K562 (cell line): ENCODE measurements around the gene CLASP1. TPM values are rescaled to one million over a fixed set of nuclear protein-coding genes. Genes with fewer than 3 reads are reported as not detected.
A peak's percentile ranks its signal among the peaks of the same experiment; 100 is the strongest.

ENCODE experiments used
- CBFA2T2 ChIP-seq: fragments of 450-650 bp; conservative IDR thresholded peaks from 2 replicates; pipeline ENCODE4 v1.6.1; 2017; ENCODE audit warnings: mild to moderate bottlenecking
- CEBPB ChIP-seq: fragments of 450-650 bp; IDR thresholded peaks from 2 replicates; pipeline ENCODE4 v1.6.1; 2016; ENCODE audit warnings: missing genetic modification characterization, missing compliant biosample characterization
- HNRNPLL ChIP-seq: fragments of 200-400 bp; formaldehyde crosslinking; IDR thresholded peaks from 2 replicates; pipeline ENCODE4 v1.6.1; 2017; ENCODE audit warnings: low read length, low read depth, mild to moderate bottlenecking; ENCODE audit not compliant: poor library complexity, severe bottlenecking
- JUND ChIP-seq, 2 experiments: IDR thresholded peaks; 2 replicates in 1 of 2; 3 replicates in 1 of 2; pipeline ENCODE4 v1.6.1; 2011; ENCODE audit warnings: borderline replicate concordance in 2 of 2, low read depth in 2 of 2, low read length in 2 of 2, improper control_type of control experiment in 1 of 2, missing biosample characterization in 1 of 2, missing genetic modification characterization in 1 of 2, missing genetic modification reagents in 1 of 2
- RAD21 ChIP-seq, 2 experiments: fragments of 250-450 bp in 1 of 2; fragments of 450-650 bp in 1 of 2; sonication (Bioruptor Pico) in 1 of 2; formaldehyde crosslinking in 1 of 2; IDR thresholded peaks in 1 of 2; conservative IDR thresholded peaks in 1 of 2; 2 replicates each; pipeline versions ENCODE4 v1.4.0 to v1.8.0; 2020 to 2022; ENCODE audit warnings: mild to moderate bottlenecking in 2 of 2, moderate library complexity in 1 of 2
- SIN3A ChIP-seq, 2 experiments: fragments of 150-350 bp in 1 of 2; IDR thresholded peaks; 2 replicates each; pipeline ENCODE4 v1.6.1; 2011 to 2016; ENCODE audit warnings: borderline replicate concordance in 2 of 2, low read depth in 2 of 2, low read length in 2 of 2, mild to moderate bottlenecking in 2 of 2, moderate library complexity in 2 of 2; ENCODE audit not compliant: control insufficient read depth in 1 of 2
- TOE1 ChIP-seq, 2 experiments: fragments of 450-650 bp in 1 of 2; sonication (generic) in 1 of 2; formaldehyde crosslinking in 1 of 2; IDR thresholded peaks; 2 replicates each; pipeline versions ENCODE4 v1.7.1 to v1.8.0; 2016 to 2022; ENCODE audit warnings: borderline replicate concordance in 2 of 2, mild to moderate bottlenecking in 2 of 2, antibody characterized with exemption in 1 of 2, inconsistent platforms in 1 of 2, low read depth in 1 of 2, missing genetic modification reagents in 1 of 2, moderate library complexity in 1 of 2
- ZNF277 ChIP-seq: fragments of 250-450 bp; sonication (Bioruptor Pico); IDR thresholded peaks from 2 replicates; pipeline ENCODE4 v1.8.0; 2022; ENCODE audit warnings: inconsistent platforms, mild to moderate bottlenecking, moderate library complexity, borderline replicate concordance
- ZNF57 ChIP-seq: fragments of 450-650 bp; formaldehyde crosslinking; IDR thresholded peaks from 2 replicates; pipeline ENCODE4 v1.4.0; 2020; ENCODE audit warnings: mild to moderate bottlenecking, moderate library complexity
- ZNF586 ChIP-seq: fragments of 450-650 bp; formaldehyde crosslinking; conservative IDR thresholded peaks from 2 replicates; pipeline ENCODE4 v1.4.0; 2020; ENCODE audit warnings: mild to moderate bottlenecking, moderate library complexity
- polyA plus RNA-seq, 8 experiments: library from polyadenylated mRNA; depleted of rRNA in 4 of 8; stranded (reverse) in 5 of 8; unstranded in 3 of 8; fragments of >200 nt; fragmentation: Nextera tagmentation in 2 of 8; fragmentation: Illumina TruSeq in 1 of 8; extraction: Ambion mirVana in 2 of 8; extraction: Trizol in 1 of 8; gene quantifications; 2 replicates each; pipeline versions ENCODE4 v1.2.1 to v1.2.3, GENCODE V29; 2011 to 2014; ENCODE audit warnings: inconsistent platforms in 1 of 8, missing spikeins in 1 of 8
- total RNA-seq, 7 experiments: library from RNA; depleted of rRNA in 6 of 7; stranded (reverse); fragments of >200 nt in 6 of 7; fragmentation: Illumina TruSeq in 2 of 7; extraction: Trizol in 2 of 7; gene quantifications; 2 replicates each; pipeline versions ENCODE4 v1.2.1 to v1.2.3, GENCODE V29; 2011 to 2021; ENCODE audit warnings: low replicate concordance in 1 of 7
- TF ChIP-seq, protein P1 (sequence below): IDR thresholded peaks from 2 replicates; pipeline ENCODE4 v1.6.1; 2016; ENCODE audit warnings: missing genetic modification characterization, missing compliant biosample characterization
- TF ChIP-seq, protein P2 (sequence below): fragments of 250-450 bp; sonication (Bioruptor Pico); IDR thresholded peaks from 2 replicates; pipeline ENCODE4 v1.9.0; 2021; ENCODE audit warnings: mild to moderate bottlenecking
- TF ChIP-seq, protein P3 (sequence below): fragments of 450-650 bp; formaldehyde crosslinking; IDR thresholded peaks from 2 replicates; pipeline ENCODE4 v1.4.0; 2020; ENCODE audit warnings: mild to moderate bottlenecking, mixed read lengths
- TF ChIP-seq, protein P4 (sequence below): fragments of 450-650 bp; IDR thresholded peaks from 2 replicates; pipeline ENCODE4 v1.6.1; 2017; ENCODE audit warnings: antibody characterized with exemption, mild to moderate bottlenecking

Gene CLASP1
- total and polyA plus RNA-seq, 9 of the 15 experiments (the other 6 are each of a cell fraction or from before 2014, with no cell fraction given), result 1.7 to 40.3 (median 20.7) TPM

DNA sequence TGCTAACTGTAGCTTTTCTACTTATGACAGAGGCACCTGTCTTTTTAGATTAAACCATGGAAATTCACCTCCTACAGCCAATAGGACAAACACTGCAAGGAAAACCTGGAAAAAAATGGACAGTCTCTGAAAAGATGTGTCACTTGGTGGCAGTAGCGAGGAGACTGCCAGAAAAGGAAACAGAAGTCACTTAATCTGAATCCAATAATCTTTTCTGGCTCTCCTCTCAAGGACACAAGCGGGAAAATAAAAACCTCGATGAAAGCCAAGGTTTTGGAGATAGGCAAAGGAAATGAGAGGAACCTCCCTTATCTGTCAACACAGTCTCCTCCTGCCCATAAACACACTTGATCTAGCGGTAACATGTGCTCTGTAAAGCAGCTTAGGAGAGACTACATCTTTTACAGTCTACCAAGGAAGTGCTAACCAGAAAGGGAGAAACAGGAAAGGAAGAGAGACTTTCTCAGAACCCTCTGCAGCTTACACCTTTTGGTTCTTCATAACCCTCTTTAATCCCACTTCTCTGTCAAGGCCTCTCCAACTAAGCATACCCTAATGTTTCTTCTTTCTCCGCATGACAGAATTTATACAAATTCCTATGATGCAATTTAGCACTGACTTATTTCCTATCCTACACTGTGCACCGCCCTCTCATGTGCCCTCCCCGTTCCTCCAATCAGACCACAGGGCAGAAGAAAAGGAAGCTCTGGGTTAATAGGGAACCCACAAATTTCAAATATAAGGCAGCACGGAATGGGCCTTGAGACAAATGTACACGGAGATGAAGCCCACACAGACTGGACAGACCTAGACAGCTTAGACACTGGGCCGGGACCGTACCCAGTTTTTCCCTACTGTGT is 52.8 kb downstream of the CLASP1 start (continued):
- peak; percentile 42 to 63; a peak in 1 of 4 replicates for TF ChIP-seq SIN3A (IDR thresholded peaks at IDR 0.05; ENCODE audit: borderline replicate concordance in 2 of 2, control insufficient read depth in 1 of 2, low read depth in 2 of 2, low read length in 2 of 2)
- TF ChIP-seq JUND (IDR thresholded peaks at IDR 0.05; ENCODE audit: borderline replicate concordance, low read depth, low read length), result peak; percentile 72; the same call in 1 of the 2 replicates
- TF ChIP-seq JUND (tag; IDR thresholded peaks at IDR 0.05; ENCODE audit: borderline replicate concordance, low read depth, low read length), result no peak; the same call in 2 of the 3 replicates
- peak; percentile 62 to 74 for TF ChIP-seq RAD21 (CRISPR knock-in tag; conservative IDR thresholded peaks at IDR 0.05 in 1 of 2, IDR thresholded peaks at IDR 0.05 in 1 of 2)
- TF ChIP-seq, protein P1, sequence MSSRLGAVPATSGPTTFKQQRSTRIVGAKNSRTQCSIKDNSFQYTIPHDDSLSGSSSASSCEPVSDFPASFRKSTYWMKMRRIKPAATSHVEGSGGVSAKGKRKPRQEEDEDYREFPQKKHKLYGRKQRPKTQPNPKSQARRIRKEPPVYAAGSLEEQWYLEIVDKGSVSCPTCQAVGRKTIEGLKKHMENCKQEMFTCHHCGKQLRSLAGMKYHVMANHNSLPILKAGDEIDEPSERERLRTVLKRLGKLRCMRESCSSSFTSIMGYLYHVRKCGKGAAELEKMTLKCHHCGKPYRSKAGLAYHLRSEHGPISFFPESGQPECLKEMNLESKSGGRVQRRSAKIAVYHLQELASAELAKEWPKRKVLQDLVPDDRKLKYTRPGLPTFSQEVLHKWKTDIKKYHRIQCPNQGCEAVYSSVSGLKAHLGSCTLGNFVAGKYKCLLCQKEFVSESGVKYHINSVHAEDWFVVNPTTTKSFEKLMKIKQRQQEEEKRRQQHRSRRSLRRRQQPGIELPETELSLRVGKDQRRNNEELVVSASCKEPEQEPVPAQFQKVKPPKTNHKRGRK (tag), result no peak
- TF ChIP-seq, protein P2, sequence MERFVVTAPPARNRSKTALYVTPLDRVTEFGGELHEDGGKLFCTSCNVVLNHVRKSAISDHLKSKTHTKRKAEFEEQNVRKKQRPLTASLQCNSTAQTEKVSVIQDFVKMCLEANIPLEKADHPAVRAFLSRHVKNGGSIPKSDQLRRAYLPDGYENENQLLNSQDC (CRISPR knock-in tag), result no peak
- TF ChIP-seq ZNF57, result no peak
- no peak for TF ChIP-seq ZNF277 (CRISPR knock-in tag)
- TF ChIP-seq, protein P3, sequence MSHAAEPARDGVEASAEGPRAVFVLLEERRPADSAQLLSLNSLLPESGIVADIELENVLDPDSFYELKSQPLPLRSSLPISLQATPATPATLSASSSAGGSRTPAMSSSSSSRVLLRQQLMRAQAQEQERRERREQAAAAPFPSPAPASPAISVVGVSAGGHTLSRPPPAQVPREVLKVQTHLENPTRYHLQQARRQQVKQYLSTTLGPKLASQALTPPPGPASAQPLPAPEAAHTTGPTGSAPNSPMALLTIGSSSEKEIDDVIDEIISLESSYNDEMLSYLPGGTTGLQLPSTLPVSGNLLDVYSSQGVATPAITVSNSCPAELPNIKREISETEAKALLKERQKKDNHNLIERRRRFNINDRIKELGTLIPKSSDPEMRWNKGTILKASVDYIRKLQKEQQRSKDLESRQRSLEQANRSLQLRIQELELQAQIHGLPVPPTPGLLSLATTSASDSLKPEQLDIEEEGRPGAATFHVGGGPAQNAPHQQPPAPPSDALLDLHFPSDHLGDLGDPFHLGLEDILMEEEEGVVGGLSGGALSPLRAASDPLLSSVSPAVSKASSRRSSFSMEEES (CRISPR knock-in tag), result no peak
- no peak for TF ChIP-seq HNRNPLL
- TF ChIP-seq, protein P4, sequence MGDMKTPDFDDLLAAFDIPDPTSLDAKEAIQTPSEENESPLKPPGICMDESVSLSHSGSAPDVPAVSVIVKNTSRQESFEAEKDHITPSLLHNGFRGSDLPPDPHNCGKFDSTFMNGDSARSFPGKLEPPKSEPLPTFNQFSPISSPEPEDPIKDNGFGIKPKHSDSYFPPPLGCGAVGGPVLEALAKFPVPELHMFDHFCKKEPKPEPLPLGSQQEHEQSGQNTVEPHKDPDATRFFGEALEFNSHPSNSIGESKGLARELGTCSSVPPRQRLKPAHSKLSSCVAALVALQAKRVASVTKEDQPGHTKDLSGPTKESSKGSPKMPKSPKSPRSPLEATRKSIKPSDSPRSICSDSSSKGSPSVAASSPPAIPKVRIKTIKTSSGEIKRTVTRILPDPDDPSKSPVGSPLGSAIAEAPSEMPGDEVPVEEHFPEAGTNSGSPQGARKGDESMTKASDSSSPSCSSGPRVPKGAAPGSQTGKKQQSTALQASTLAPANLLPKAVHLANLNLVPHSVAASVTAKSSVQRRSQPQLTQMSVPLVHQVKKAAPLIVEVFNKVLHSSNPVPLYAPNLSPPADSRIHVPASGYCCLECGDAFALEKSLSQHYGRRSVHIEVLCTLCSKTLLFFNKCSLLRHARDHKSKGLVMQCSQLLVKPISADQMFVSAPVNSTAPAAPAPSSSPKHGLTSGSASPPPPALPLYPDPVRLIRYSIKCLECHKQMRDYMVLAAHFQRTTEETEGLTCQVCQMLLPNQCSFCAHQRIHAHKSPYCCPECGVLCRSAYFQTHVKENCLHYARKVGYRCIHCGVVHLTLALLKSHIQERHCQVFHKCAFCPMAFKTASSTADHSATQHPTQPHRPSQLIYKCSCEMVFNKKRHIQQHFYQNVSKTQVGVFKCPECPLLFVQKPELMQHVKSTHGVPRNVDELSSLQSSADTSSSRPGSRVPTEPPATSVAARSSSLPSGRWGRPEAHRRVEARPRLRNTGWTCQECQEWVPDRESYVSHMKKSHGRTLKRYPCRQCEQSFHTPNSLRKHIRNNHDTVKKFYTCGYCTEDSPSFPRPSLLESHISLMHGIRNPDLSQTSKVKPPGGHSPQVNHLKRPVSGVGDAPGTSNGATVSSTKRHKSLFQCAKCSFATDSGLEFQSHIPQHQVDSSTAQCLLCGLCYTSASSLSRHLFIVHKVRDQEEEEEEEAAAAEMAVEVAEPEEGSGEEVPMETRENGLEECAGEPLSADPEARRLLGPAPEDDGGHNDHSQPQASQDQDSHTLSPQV, result peak; percentile 65
- no peak for TF ChIP-seq ZNF586 (CRISPR knock-in tag)
- TF ChIP-seq CBFA2T2, result peak; percentile 95
- peak; percentile 92 for TF ChIP-seq CEBPB (tag)
- peak; percentile 79; the same call in 1 of the 2 replicates for TF ChIP-seq TOE1 (IDR thresholded peaks at IDR 0.05; ENCODE audit: borderline replicate concordance)
- no peak for TF ChIP-seq TOE1 (CRISPR knock-in tag; IDR thresholded peaks at IDR 0.05; ENCODE audit: borderline replicate concordance, low read depth)
